PFSK-1 (cell line): Measurements from ENCODE around the gene DNAH6.

Experiments used
- FOXP2 ChIP-seq: optimal IDR thresholded peaks from 2 replicates; pipeline ENCODE3; 2011; ENCODE audit warnings: borderline replicate concordance, control low read depth, inconsistent platforms; ENCODE audit not compliant: insufficient read depth; ENCODE audit errors: extremely low read length, extremely low read depth
- POLR2AphosphoS5 ChIP-seq: IDR thresholded peaks from 2 replicates; pipeline ENCODE4 v1.6.1; 2012; ENCODE audit warnings: low read depth, mild to moderate bottlenecking, control low read depth, low read length, moderate library complexity
- SIN3A ChIP-seq: IDR thresholded peaks from 2 replicates; pipeline ENCODE4 v1.6.1; 2012; ENCODE audit warnings: mild to moderate bottlenecking, low read length, moderate library complexity, borderline replicate concordance; ENCODE audit not compliant: insufficient read depth
- TAF1 ChIP-seq: IDR thresholded peaks from 2 replicates; pipeline ENCODE4 v1.6.1; 2012; ENCODE audit warnings: low read length, control low read depth, borderline replicate concordance; ENCODE audit not compliant: insufficient read depth
- TF ChIP-seq, protein P1 (sequence below), 2 experiments: IDR thresholded peaks; 2 replicates each; pipeline versions ENCODE4 v1.6.1 to v1.8.0; 2011 to 2012; ENCODE audit warnings: low read depth in 2 of 2, low read length in 2 of 2, control low read depth in 1 of 2, inconsistent platforms in 1 of 2, mild to moderate bottlenecking in 1 of 2, moderate library complexity in 1 of 2; ENCODE audit not compliant: insufficient read depth in 1 of 2

The DNAH6 gene

DNA sequence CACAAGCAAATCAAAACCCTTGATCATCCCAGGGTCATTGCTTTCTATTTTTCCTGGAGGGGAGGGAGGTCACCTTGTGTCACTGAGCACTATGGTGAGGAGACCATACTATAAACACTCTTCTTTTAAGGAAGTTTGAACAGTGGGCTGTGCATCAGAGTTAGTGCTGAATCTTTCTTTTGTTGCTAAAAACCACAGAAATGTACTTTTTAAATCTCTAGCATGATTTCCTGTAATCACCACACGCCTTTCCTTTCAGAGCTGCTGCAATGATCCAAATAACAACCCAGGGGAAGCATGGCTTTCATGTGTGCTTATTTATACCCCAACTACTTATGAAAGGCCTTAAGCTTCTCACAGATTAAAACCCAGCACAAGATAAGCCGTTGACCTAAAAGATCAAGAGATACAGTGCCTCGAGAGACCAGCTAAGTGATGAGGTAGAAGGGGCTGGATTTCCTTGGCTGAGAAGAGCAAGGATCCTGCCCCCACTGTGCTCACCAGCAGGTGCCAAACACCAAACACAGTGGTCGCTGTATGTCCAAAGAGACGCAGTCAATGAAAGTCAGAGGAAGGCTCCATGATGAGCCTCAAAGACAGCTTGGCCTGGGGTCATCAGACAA is 329.9 kb downstream of the DNAH6 start:
- TF ChIP-seq, protein P1, sequence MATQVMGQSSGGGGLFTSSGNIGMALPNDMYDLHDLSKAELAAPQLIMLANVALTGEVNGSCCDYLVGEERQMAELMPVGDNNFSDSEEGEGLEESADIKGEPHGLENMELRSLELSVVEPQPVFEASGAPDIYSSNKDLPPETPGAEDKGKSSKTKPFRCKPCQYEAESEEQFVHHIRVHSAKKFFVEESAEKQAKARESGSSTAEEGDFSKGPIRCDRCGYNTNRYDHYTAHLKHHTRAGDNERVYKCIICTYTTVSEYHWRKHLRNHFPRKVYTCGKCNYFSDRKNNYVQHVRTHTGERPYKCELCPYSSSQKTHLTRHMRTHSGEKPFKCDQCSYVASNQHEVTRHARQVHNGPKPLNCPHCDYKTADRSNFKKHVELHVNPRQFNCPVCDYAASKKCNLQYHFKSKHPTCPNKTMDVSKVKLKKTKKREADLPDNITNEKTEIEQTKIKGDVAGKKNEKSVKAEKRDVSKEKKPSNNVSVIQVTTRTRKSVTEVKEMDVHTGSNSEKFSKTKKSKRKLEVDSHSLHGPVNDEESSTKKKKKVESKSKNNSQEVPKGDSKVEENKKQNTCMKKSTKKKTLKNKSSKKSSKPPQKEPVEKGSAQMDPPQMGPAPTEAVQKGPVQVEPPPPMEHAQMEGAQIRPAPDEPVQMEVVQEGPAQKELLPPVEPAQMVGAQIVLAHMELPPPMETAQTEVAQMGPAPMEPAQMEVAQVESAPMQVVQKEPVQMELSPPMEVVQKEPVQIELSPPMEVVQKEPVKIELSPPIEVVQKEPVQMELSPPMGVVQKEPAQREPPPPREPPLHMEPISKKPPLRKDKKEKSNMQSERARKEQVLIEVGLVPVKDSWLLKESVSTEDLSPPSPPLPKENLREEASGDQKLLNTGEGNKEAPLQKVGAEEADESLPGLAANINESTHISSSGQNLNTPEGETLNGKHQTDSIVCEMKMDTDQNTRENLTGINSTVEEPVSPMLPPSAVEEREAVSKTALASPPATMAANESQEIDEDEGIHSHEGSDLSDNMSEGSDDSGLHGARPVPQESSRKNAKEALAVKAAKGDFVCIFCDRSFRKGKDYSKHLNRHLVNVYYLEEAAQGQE (IDR thresholded peaks at IDR 0.05; ENCODE audit: insufficient read depth in 1 of 2, low read depth in 2 of 2, low read length in 2 of 2), result no peak
- TF ChIP-seq FOXP2 (no peak), TAF1 (no peak), POLR2AphosphoS5 (no peak), SIN3A (no peak)

DNA sequence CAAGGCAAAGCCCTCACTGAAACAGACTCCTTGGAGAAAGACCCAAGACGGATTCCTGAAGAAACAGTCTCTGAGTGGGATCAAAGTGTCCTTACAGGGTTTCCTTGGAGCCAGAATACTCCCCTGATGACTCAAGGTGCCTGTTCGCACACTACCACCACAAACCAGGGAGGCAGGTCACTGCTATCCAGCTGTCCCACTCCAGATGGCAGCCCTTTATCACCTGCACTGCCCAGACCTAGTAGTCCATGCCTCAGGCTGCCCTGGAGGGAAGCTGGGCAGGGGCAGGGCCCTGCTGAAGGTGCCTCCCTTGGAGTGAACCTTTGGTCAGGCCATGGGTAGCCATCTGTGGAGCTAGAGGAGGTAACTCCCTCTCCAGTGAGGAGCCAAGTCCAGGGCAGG is 330.4 kb downstream of the DNAH6 start:
- TF ChIP-seq, protein P1 (IDR thresholded peaks at IDR 0.05; ENCODE audit: insufficient read depth in 1 of 2, low read depth in 2 of 2, low read length in 2 of 2), result no peak
- no peak for TF ChIP-seq SIN3A
- TF ChIP-seq FOXP2, result no peak
- no peak for TF ChIP-seq TAF1

DNA sequence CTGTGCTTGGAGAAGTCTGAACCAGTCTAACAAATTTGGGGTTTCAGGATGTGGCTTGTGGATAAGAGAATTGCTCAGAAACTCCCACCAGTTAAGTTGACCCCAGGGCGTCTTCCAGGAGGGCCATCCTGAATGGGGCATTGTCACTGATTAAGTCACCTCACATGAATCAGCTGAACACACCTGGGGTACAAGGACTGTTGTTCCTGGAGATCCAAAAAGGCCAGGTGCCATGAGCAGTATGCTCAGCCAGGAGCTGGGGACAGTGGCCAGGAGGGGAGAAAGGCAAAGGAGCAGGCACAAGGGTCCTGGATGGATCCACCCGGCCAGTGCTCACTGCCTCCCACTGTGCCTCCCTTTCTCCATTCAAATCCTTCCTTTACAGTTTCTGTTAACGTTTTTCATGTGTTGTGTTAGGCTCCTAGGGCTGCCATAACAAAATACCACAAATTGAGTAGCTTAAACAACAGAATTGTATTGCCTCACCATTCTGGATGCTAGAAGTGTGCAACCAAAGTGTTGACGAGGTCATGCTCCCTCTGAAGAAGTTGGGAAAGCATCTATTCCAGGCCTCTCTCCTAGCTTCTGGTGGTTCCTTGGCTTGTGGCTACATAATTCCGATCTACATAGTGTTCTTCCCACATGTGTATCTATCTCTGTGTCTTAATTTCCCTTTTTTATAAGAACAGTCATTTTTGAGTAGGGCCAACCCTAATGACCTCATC is 331.2 kb downstream of the DNAH6 start:
- TF ChIP-seq TAF1 (no peak), SIN3A (no peak), FOXP2 (no peak), POLR2AphosphoS5 (no peak)
- TF ChIP-seq, protein P1 (IDR thresholded peaks at IDR 0.05; ENCODE audit: insufficient read depth in 1 of 2, low read depth in 2 of 2, low read length in 2 of 2), result no peak

DNA sequence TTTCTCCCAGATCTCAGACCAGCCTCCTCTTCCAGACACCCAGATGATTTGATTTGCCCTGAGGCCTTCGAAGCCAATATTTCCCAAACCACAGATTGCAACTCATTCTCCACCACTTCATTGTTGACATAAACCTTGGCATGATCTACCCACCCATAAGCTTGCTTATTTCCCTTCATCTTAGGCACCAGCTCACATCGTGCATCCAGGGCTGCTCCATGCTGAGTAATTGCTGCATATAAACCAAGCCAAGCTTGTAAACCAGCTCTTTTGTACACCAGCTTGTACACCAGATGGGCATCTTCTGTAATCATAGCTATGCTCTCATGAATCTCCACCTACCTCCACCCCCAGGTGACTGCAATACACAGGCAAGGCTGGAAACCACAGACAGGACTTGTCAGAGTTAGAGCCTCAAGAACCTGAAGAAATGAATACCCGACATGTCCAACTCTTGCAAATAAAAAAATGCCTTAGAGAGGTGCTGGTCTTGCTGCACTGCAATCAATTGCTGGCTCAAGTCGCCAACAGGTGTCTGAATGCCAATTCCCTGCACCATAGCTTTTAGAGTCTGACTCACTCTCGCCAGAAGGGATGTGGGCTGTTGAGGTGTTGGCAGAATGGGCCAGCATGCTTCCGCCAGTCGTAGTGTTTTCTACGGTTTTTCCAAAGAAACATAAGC is 333.1 kb downstream of the DNAH6 start:
- TF ChIP-seq TAF1 (no peak), FOXP2 (no peak), POLR2AphosphoS5 (no peak), SIN3A (no peak)
- TF ChIP-seq, protein P1 (IDR thresholded peaks at IDR 0.05; ENCODE audit: insufficient read depth in 1 of 2, low read depth in 2 of 2, low read length in 2 of 2), result no peak
